OCI-LY3 (cell line): ENCODE data around the gene DYRK1A.

Source experiments
- H2AFZ ChIP-seq: fragments of 200-600, 300-600 bp; shearing (Covaris generic); 2 replicates; pipeline ENCODE4 v1.6.0; 2014; ENCODE audit warnings: antibody characterized with exemption, low read depth, low read length
- H3K27ac ChIP-seq: fragments of 200-600, 300-600 bp; sonication (generic); 2 replicates; pipeline ENCODE4 v1.5.1; 2014; ENCODE audit warnings: mild to moderate bottlenecking, low read length, moderate library complexity, mixed read lengths
- H3K27me3 ChIP-seq: fragments of 200-600, 300-600 bp; sonication (generic); 2 replicates; pipeline ENCODE4 v1.6.1; 2014; ENCODE audit warnings: low read depth, low read length, mixed read lengths
- H3K36me3 ChIP-seq: fragments of 200-600, 300-600 bp; sonication (generic); replicated peaks from 2 replicates; pipeline ENCODE3; 2014; ENCODE audit warnings: low read depth, low read length, mixed read lengths
- H3K4me1 ChIP-seq: fragments of 300-600, 200-600 bp; sonication (generic); 2 replicates; pipeline ENCODE4 v1.6.1; 2014; ENCODE audit warnings: low read length, mixed read lengths
- H3K4me2 ChIP-seq: fragments of 200-600, 300-600 bp; sonication (generic); 2 replicates; pipeline ENCODE4 v1.6.1; 2014; ENCODE audit warnings: low read length, mixed read lengths
- H3K4me3 ChIP-seq: fragments of 300-600, 200-600 bp; sonication (generic); 2 replicates; pipeline ENCODE4 v1.5.1; 2014; ENCODE audit warnings: antibody characterized with exemption, mild to moderate bottlenecking, low read length, moderate library complexity
- H3K79me2 ChIP-seq: fragments of 300-600, 200-600 bp; shearing (Covaris generic); 2 replicates; pipeline ENCODE4 v1.6.1; 2014; ENCODE audit warnings: mild to moderate bottlenecking, low read length, mixed read lengths
- H3K9ac ChIP-seq: fragments of 300-600, 200-600 bp; shearing (Covaris generic); 2 replicates; pipeline ENCODE4 v1.6.0; 2014; ENCODE audit warnings: mild to moderate bottlenecking, low read length, moderate library complexity
- H3K9me3 ChIP-seq: fragments of 200-600, 300-600 bp; shearing (Covaris generic); 2 replicates; pipeline ENCODE4 v1.6.1; 2014; ENCODE audit warnings: low read length, mixed read lengths; ENCODE audit not compliant: insufficient read depth
- H4K20me1 ChIP-seq: fragments of 200-600, 300-600 bp; sonication (generic); 2 replicates; pipeline ENCODE4 v1.6.1; 2016; ENCODE audit warnings: low read length, mixed read lengths; ENCODE audit not compliant: insufficient read depth
- EZH2phosphoT487 ChIP-seq: fragments of 200-600 bp; shearing (Covaris generic); IDR thresholded peaks from 2 replicates; pipeline ENCODE4 v1.6.1; 2018; ENCODE audit warnings: antibody characterized with exemption, mixed run types, low read depth
- TF ChIP-seq, protein P1 (sequence below): fragments of 200-600, 300-600 bp; sonication (generic); IDR thresholded peaks from 2 replicates; pipeline ENCODE4 v1.5.1; 2014; ENCODE audit warnings: antibody characterized with exemption, low read length, low read depth

DYRK1A gene

GRCh38 chr21:37393786-37394185, 27.2 kb downstream of the DYRK1A start:
- Histone ChIP-seq H3K79me2 (peaks cover 100% of the 10 kb centered on the region), H3K9me3 (no peaks in the 10 kb centered on the region), H3K27me3 (no peaks in the 10 kb centered on the region), H3K4me2 (no peak overlapping the region), H3K36me3 (no peaks in the 10 kb centered on the region), H2AFZ (no peak overlapping the region), H3K9ac (no peak overlapping the region), H3K27ac (no peak overlapping the region), H4K20me1 (peaks cover 92% of the 10 kb centered on the region), H3K4me1 (no peaks in the 10 kb centered on the region), H3K4me3 (no peak overlapping the region)
- no peak for TF ChIP-seq EZH2phosphoT487
- TF ChIP-seq, protein P1, sequence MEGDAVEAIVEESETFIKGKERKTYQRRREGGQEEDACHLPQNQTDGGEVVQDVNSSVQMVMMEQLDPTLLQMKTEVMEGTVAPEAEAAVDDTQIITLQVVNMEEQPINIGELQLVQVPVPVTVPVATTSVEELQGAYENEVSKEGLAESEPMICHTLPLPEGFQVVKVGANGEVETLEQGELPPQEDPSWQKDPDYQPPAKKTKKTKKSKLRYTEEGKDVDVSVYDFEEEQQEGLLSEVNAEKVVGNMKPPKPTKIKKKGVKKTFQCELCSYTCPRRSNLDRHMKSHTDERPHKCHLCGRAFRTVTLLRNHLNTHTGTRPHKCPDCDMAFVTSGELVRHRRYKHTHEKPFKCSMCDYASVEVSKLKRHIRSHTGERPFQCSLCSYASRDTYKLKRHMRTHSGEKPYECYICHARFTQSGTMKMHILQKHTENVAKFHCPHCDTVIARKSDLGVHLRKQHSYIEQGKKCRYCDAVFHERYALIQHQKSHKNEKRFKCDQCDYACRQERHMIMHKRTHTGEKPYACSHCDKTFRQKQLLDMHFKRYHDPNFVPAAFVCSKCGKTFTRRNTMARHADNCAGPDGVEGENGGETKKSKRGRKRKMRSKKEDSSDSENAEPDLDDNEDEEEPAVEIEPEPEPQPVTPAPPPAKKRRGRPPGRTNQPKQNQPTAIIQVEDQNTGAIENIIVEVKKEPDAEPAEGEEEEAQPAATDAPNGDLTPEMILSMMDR: no peak

- H3K27me3 ChIP-seq: no peaks in the 10 kb centered on the region
- H2AFZ ChIP-seq: no peak overlapping the region
- H3K27ac ChIP-seq: no peak overlapping the region
- H3K9ac ChIP-seq: no peak overlapping the region
- H3K4me2 ChIP-seq: no peak overlapping the region
- H3K4me1 ChIP-seq: no peaks in the 10 kb centered on the region
- no peak overlapping the region for H3K4me3 ChIP-seq
- H4K20me1 ChIP-seq: peaks cover 94% of the 10 kb centered on the region
- no peak for TF ChIP-seq EZH2phosphoT487
- TF ChIP-seq, protein P1: no peak
- H3K36me3 ChIP-seq: no peaks in the 10 kb centered on the region
- no peaks in the 10 kb centered on the region for H3K9me3 ChIP-seq
- peaks cover 100% of the 10 kb centered on the region for H3K79me2 ChIP-seq
Measured at GRCh38 chr21:37395961-37396360, 29.4 kb downstream of the DYRK1A start.

GRCh38 chr21:37396855-37397254, 30.3 kb downstream of the DYRK1A start:
- H3K79me2 ChIP-seq: peaks cover 100% of the 10 kb centered on the region
- no peaks in the 10 kb centered on the region for H3K9me3 ChIP-seq
- no peak overlapping the region for H3K27ac ChIP-seq
- TF ChIP-seq, protein P1: no peak
- TF ChIP-seq EZH2phosphoT487: no peak
- H4K20me1 ChIP-seq: peaks cover 90% of the 10 kb centered on the region
- H3K27me3 ChIP-seq: no peaks in the 10 kb centered on the region
- H3K4me3 ChIP-seq: no peak overlapping the region
- no peak overlapping the region for H3K4me2 ChIP-seq
- no peak overlapping the region for H3K9ac ChIP-seq
- no peaks in the 10 kb centered on the region for H3K4me1 ChIP-seq
- no peak overlapping the region for H2AFZ ChIP-seq
- H3K36me3 ChIP-seq: no peaks in the 10 kb centered on the region

DNA sequence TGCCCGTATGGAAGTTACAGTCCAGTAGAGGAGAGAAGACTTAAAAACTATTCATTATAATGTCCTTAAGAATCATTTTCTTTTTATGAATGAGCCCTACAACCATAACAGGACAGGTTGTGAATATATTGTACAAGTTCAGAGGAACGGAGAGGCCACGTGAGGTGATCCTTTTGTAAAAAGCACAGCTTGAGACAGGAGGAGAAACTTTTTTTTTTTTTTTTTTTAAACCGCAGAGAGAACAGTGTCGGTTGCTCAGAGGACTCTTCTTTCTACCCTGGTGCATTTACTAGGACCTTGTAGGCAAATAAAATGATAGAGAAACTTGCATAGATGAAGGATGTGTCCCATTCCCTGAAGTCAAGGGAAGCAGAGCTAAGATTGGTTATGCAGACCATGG, 32.1 kb downstream of the DYRK1A start:
- H3K36me3 ChIP-seq: peaks cover 4% of the 10 kb centered on the region

More for the DNA sequence above, 32.1 kb downstream of the DYRK1A start:
- peaks cover 100% of the 10 kb centered on the region for H3K79me2 ChIP-seq
- no peaks in the 10 kb centered on the region for H3K4me1 ChIP-seq
- H3K9me3 ChIP-seq: peaks cover 3% of the 10 kb centered on the region; the same call in 1 of the 2 replicates
- no peaks in the 10 kb centered on the region for H3K27me3 ChIP-seq
- TF ChIP-seq, protein P1: no peak
- TF ChIP-seq EZH2phosphoT487: no peak
- peaks cover 88% of the 10 kb centered on the region for H4K20me1 ChIP-seq
- no peak overlapping the region for H2AFZ ChIP-seq
- H3K27ac ChIP-seq: no peak overlapping the region
- H3K4me3 ChIP-seq: no peak overlapping the region
- no peak overlapping the region for H3K9ac ChIP-seq
- no peak overlapping the region for H3K4me2 ChIP-seq
